RWPE2 (cell line): ENCODE results near the gene TAS2R40.
A peak's percentile ranks its signal among the peaks of the same experiment; 100 is the strongest.

ENCODE experiments used
- ATAC-seq: fragments of 200-7000 bp; cut with Tn5 transposase; 3 replicates; pipeline ENCODE4 v1.9.1; 2021; ENCODE audit warnings: low read depth
- DNase-seq: peaks from one replicate; pipeline ENCODE4 v3.0.0-alpha.2; 2020; ENCODE audit warnings: low spot score
- H3K27ac ChIP-seq: fragments of 450-650 bp; 2 replicates; pipeline ENCODE4 v1.5.1; 2017; ENCODE audit warnings: mild to moderate bottlenecking; ENCODE audit not compliant: poor library complexity, severe bottlenecking
- H3K27me3 ChIP-seq: fragments of 250-450 bp; sonication (Bioruptor Pico); 2 replicates; pipeline ENCODE4 v1.5.1; 2021; ENCODE audit warnings: mild to moderate bottlenecking, moderate library complexity; ENCODE audit not compliant: insufficient read depth, poor library complexity, severe bottlenecking
- H3K36me3 ChIP-seq: fragments of 250-450 bp; sonication (Bioruptor Pico); 2 replicates; pipeline ENCODE4 v1.5.1; 2020; ENCODE audit warnings: low read depth, mild to moderate bottlenecking, moderate library complexity
- H3K4me1 ChIP-seq: fragments of 250-450 bp; sonication (Bioruptor Pico); 2 replicates; pipeline ENCODE4 v1.5.1; 2021; ENCODE audit warnings: mild to moderate bottlenecking, moderate library complexity; ENCODE audit not compliant: insufficient read depth, poor library complexity, severe bottlenecking
- H3K4me3 ChIP-seq: fragments of 250-450 bp; sonication (Bioruptor Pico); 2 replicates; pipeline ENCODE4 v1.5.1; 2021; ENCODE audit warnings: mild to moderate bottlenecking, moderate library complexity; ENCODE audit not compliant: severe bottlenecking
- H3K9me3 ChIP-seq: fragments of 250-450 bp; sonication (Bioruptor Pico); 2 replicates; pipeline ENCODE4 v1.5.1; 2021; ENCODE audit warnings: mild to moderate bottlenecking, moderate library complexity; ENCODE audit not compliant: severe bottlenecking
- TF ChIP-seq, protein P1 (sequence below): fragments of 450-650 bp; IDR thresholded peaks from one replicate; pipeline ENCODE4 v1.5.1; 2017; ENCODE audit warnings: mild to moderate bottlenecking, moderate library complexity; ENCODE audit not compliant: poor library complexity, severe bottlenecking

The TAS2R40 gene

DNA sequence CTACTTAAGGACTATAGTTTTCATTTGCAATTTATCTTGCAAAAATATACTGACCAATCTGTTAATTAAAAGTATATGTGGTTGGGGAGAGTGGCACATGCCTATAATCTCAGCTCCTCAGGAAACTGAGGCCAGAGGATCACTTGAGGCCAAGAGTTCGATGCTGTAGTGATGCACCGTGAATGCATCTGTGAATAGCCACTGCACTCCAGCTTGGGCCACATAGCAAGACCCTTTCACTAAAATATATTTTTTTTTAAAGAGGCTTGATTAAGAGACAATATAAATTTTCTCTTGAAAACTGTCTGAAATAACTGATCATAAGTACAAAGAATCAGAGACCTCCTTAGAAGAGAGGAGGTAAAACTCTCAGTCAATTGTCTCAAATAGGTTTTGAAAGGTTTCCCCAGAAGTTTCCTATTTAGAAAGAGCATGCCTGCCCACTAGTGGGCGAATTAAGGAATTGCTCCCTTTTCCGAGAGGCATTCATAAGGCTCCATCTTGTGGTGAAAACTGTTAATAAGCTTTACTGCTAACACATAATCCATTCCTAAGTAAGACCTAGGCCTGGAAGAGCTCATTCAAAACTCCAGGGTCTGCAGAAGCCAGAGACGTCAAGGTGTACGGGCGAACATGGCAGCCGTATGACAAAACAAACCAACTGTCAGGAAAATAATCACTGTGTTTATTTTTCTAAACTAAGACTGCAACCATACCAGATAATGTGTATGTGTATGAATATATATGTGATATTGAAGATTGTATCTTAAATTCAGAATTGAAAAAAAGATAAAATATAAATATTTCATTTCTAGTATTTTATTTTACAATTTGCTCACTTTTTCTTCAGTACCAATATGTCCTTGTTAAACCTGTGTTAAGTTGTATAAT is 6.8 kb upstream of the TAS2R40 start:
- Histone ChIP-seq H3K4me3 (no peak overlapping the region), H3K4me1 (no peaks in the 10 kb centered on the region), H3K9me3 (no peaks in the 10 kb centered on the region), H3K36me3 (no peaks in the 10 kb centered on the region), H3K27ac (no peak overlapping the region), H3K27me3 (no peaks in the 10 kb centered on the region)
- ATAC-seq: peak; percentile 77
- TF ChIP-seq, protein P1, sequence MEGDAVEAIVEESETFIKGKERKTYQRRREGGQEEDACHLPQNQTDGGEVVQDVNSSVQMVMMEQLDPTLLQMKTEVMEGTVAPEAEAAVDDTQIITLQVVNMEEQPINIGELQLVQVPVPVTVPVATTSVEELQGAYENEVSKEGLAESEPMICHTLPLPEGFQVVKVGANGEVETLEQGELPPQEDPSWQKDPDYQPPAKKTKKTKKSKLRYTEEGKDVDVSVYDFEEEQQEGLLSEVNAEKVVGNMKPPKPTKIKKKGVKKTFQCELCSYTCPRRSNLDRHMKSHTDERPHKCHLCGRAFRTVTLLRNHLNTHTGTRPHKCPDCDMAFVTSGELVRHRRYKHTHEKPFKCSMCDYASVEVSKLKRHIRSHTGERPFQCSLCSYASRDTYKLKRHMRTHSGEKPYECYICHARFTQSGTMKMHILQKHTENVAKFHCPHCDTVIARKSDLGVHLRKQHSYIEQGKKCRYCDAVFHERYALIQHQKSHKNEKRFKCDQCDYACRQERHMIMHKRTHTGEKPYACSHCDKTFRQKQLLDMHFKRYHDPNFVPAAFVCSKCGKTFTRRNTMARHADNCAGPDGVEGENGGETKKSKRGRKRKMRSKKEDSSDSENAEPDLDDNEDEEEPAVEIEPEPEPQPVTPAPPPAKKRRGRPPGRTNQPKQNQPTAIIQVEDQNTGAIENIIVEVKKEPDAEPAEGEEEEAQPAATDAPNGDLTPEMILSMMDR: peak; percentile 99
- no peak for DNase-seq

DNA sequence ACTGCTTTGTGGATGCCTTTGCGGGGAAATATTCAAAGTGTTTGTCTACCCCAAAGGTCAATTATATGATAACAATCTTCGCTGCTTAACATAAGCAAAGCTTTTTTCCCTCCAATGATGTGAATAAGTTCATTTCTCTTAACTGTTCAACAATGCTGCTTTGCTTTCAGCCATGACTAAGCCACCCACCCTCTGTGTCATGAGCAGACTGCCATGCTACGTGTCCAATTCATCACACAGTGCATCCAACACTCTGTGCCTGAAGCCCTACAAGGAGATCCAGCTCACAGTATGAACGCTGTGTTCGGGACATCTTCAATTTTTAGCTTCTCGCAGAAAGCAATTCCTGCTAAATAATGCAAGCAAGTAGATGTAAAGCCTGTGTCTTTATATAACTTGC is 5.7 kb upstream of the TAS2R40 start:
- no peak for ATAC-seq
- no peak overlapping the region for H3K4me3 ChIP-seq
- no peak for DNase-seq
- no peak overlapping the region for H3K27ac ChIP-seq
- no peaks in the 10 kb centered on the region for H3K9me3 ChIP-seq
- H3K4me1 ChIP-seq: no peaks in the 10 kb centered on the region
- no peaks in the 10 kb centered on the region for H3K27me3 ChIP-seq
- no peaks in the 10 kb centered on the region for H3K36me3 ChIP-seq
- TF ChIP-seq, protein P1: no peak

DNA sequence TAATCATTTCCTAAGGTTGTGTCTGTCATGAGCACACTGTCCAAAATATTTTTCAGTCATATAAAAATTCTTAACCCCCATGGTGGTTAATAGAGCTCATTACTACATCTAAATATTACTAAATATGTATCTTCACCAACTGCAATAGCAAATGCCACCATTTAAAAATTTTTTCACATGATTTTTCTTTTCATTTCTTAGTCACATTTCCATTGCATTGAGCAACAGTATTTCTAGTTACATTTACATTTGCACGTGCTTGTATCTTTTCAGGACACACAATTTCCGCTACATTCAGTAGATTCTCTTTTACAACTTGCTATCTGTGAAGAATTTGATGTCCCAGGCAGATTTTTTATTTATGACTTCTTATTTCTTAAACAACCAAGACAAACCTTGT is 5.2 kb upstream of the TAS2R40 start:
- no peak for ATAC-seq
- DNase-seq: no peak
- no peak overlapping the region for H3K4me3 ChIP-seq
- H3K27ac ChIP-seq: no peak overlapping the region
- TF ChIP-seq, protein P1: no peak
- no peaks in the 10 kb centered on the region for H3K9me3 ChIP-seq
- H3K36me3 ChIP-seq: no peaks in the 10 kb centered on the region
- no peaks in the 10 kb centered on the region for H3K27me3 ChIP-seq
- no peaks in the 10 kb centered on the region for H3K4me1 ChIP-seq

DNA sequence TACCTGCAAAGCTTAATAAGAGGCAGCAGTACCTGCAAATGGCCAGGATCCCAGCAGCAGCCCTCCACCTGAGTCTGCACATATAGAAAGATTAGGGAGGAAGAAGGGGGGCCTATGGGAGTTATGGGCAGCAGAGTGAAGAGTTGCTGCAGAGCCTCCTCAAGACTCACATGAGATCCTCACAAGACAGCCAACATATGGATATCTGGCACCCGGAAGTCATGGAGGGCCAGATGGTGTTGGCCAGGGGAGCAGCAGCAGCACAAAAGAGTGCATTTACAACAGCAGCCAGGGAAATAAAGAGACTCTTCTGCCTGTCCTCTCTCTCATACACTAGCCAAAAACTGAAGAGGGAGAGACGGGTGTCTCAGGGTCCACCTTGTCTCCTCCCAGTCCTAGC is 4.0 kb upstream of the TAS2R40 start:
- Histone ChIP-seq H3K9me3 (no peaks in the 10 kb centered on the region), H3K4me3 (no peak overlapping the region), H3K4me1 (no peaks in the 10 kb centered on the region), H3K27ac (no peak overlapping the region), H3K36me3 (no peaks in the 10 kb centered on the region), H3K27me3 (peaks cover 2% of the 10 kb centered on the region)
- DNase-seq (no peak), ATAC-seq (no peak)
- TF ChIP-seq, protein P1: no peak

DNA sequence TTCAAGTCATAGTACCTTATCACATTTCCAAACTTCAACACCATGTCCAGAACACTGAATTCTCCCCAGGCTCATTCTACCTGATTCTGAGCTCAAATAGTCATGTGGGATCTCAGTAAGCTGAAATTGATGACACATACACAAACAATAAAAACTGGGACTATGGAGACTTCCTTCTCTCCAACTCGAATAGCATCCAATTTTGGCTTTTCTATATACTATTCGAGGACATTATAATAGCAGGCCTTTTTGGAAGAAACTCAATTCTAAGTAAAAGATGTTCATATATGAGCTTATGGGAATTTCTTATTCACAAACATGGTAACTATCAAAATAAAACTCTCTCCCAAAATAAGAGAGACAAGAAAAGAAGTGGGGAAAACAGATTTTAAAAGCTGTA is 551 bp upstream of the TAS2R40 start:
- DNase-seq: no peak
- H3K27me3 ChIP-seq: peaks cover 3% of the 10 kb centered on the region
- no peak for ATAC-seq
- H3K27ac ChIP-seq: no peak overlapping the region
- no peaks in the 10 kb centered on the region for H3K4me1 ChIP-seq
- no peak overlapping the region for H3K4me3 ChIP-seq
- H3K9me3 ChIP-seq: no peaks in the 10 kb centered on the region
- no peaks in the 10 kb centered on the region for H3K36me3 ChIP-seq
- TF ChIP-seq, protein P1: no peak
